Activated CD8-positive, alpha-beta memory T cell treated with anti-CD3 and anti-CD28 coated beads, Interleukin-2, amount 50 U/mL, for 24 hours (primary cell): ENCODE measurements around the gene HCFC2.
A peak's percentile ranks its signal among the peaks of the same experiment; 100 is the strongest.
"Not testable (repeated sequence)": the region's sequence is repeated elsewhere in the genome, so short reads cannot be mapped to it uniquely, and the experiment has no call there.

Source experiments
- DNase-seq: peaks from one replicate; pipeline ENCODE4 v3.0.0-alpha.2; 2020; ENCODE audit errors: extremely low read depth

Gene HCFC2

GRCh38 chr12:104064031-104064841, at the start of gene HCFC2:
Gene HCFC2 (plus strand): TSS chr12:104064531. CDS start chr12:104064561, 30 bp downstream.
- peak; percentile 63 for DNase-seq

GRCh38 chr12:104021862-104022261, 42.5 kb upstream of the HCFC2 start:
- DNase-seq: not testable (repeated sequence)

- DNase-seq: no peak
These were observed 41.5 kb upstream of the HCFC2 start for GRCh38 chr12:104022786-104023185.

- no peak for DNase-seq
These were observed 40.6 kb upstream of the HCFC2 start for GRCh38 chr12:104023710-104024109.

- no peak for DNase-seq
These were observed 40.0 kb upstream of the HCFC2 start for GRCh38 chr12:104024348-104024747.

- no peak for DNase-seq
These were observed 38.6 kb upstream of the HCFC2 start for GRCh38 chr12:104025771-104026170.

GRCh38 chr12:104026841-104027599, 37.3 kb upstream of the HCFC2 start:
- no peak for DNase-seq

- DNase-seq: not testable (repeated sequence)
These were observed 33.7 kb upstream of the HCFC2 start for GRCh38 chr12:104030596-104030995.

GRCh38 chr12:104036143-104036542, 28.2 kb upstream of the HCFC2 start:
- DNase-seq: not testable (repeated sequence)

GRCh38 chr12:104039769-104040168, 24.6 kb upstream of the HCFC2 start:
- DNase-seq: not testable (repeated sequence)

GRCh38 chr12:104042580-104042979, 21.8 kb upstream of the HCFC2 start:
- DNase-seq: no peak

GRCh38 chr12:104044158-104044557, 20.2 kb upstream of the HCFC2 start:
- no peak for DNase-seq

- DNase-seq: no peak
These were observed 18.0 kb upstream of the HCFC2 start for GRCh38 chr12:104046306-104046705.

GRCh38 chr12:104048162-104048561, 16.2 kb upstream of the HCFC2 start:
- no peak for DNase-seq

GRCh38 chr12:104048811-104049210, 15.5 kb upstream of the HCFC2 start:
- no peak for DNase-seq

GRCh38 chr12:104049278-104049902, 14.9 kb upstream of the HCFC2 start:
- DNase-seq: no peak

GRCh38 chr12:104049903-104050356, 14.4 kb upstream of the HCFC2 start, which contains the start of gene GLT8D2:
Gene GLT8D2 (minus strand): TSS chr12:104050187. CDS start chr12:104019648, 30,539 bp downstream.
- no peak for DNase-seq

GRCh38 chr12:104050436-104050835, 13.9 kb upstream of the HCFC2 start:
- DNase-seq: no peak

GRCh38 chr12:104054681-104055346, 9.5 kb upstream of the HCFC2 start:
- DNase-seq: no peak

- no peak for DNase-seq
These were observed 8.5 kb upstream of the HCFC2 start for GRCh38 chr12:104055686-104056388.

GRCh38 chr12:104056419-104056972, 7.8 kb upstream of the HCFC2 start:
- no peak for DNase-seq
